Measurements from ENCODE around the gene PTPN6. TPM values are rescaled to one million over a fixed set of nuclear protein-coding genes. Genes with fewer than 3 reads are reported as not detected.

Gene PTPN6
- total and polyA plus RNA-seq, 2 of the 13 experiments (the other 11 are each of a cell fraction or from before 2014, with no cell fraction given), result 10.5 to 10.6 TPM

GRCh38 chr12:6937481-6938352 lies 13.4 kb upstream of the PTPN6 start (continued):
- TF ChIP-seq ZNF720 (CRISPR knock-in tag; IDR thresholded peaks at IDR 0.05) (no peak), SOX13 (IDR thresholded peaks at IDR 0.05) (no peak), SOX13 (CRISPR knock-in tag; conservative IDR thresholded peaks at IDR 0.05 in 1 of 2, IDR thresholded peaks at IDR 0.05 in 1 of 2) (peak in 1 of 2 experiments; percentile 72; a peak in 2 of 4 replicates), ZNF468 (CRISPR knock-in tag; IDR thresholded peaks at IDR 0.05) (0 out of 2 replicates have a peak, but pooled peaks have one; percentile 37), RBAK (CRISPR knock-in tag; IDR thresholded peaks at IDR 0.05) (no peak), CHCHD3 (CRISPR knock-in tag; IDR thresholded peaks at IDR 0.05) (peak; percentile 42; the same call in 1 of the 2 replicates), FOXA3 (CRISPR knock-in tag; IDR thresholded peaks at IDR 0.05) (peak; percentile 76), ZNF850 (CRISPR knock-in tag; conservative IDR thresholded peaks at IDR 0.05) (no peak), REPIN1 (CRISPR knock-in tag; IDR thresholded peaks at IDR 0.05; ENCODE audit: borderline replicate concordance, low read depth) (peak; percentile 97), THAP7 (CRISPR knock-in tag; IDR thresholded peaks at IDR 0.05) (peak; percentile 97), ZNF629 (CRISPR knock-in tag; conservative IDR thresholded peaks at IDR 0.05) (peak; percentile 42; the same call in 1 of the 2 replicates), MYNN (CRISPR knock-in tag; IDR thresholded peaks at IDR 0.05; ENCODE audit: low read depth) (no peak; the same call in 1 of the 2 replicates), TGIF2 (CRISPR knock-in tag; IDR thresholded peaks at IDR 0.05) (peak; percentile 58), ZNF513 (CRISPR knock-in tag; conservative IDR thresholded peaks at IDR 0.05) (no peak), LRRFIP1 (CRISPR knock-in tag; conservative IDR thresholded peaks at IDR 0.05) (0 out of 2 replicates have a peak, but pooled peaks have one; percentile 32), TBX3 (IDR thresholded peaks at IDR 0.05; ENCODE audit: borderline replicate concordance) (peak; percentile 31; the same call in 1 of the 2 replicates), TOPORS (CRISPR knock-in tag; IDR thresholded peaks at IDR 0.05) (peak; percentile 86), HNF1A (IDR thresholded peaks at IDR 0.05; ENCODE audit: low read depth) (no peak; the same call in 1 of the 2 replicates), HNF1A (CRISPR knock-in tag; IDR thresholded peaks at IDR 0.05; ENCODE audit: borderline replicate concordance) (peak; percentile 53; the same call in 1 of the 2 replicates)
